Stimulated activated CD4-positive, alpha-beta T cell treated with anti-CD3 and anti-CD28 coated beads, Interleukin-15, amount 100 ng/mL, for 24 hours (primary cell): ENCODE results near the gene SERPINH1.

Experiments
- DNase-seq: peaks from one replicate; pipeline ENCODE4 v3.0.0-alpha.2; 2020

The SERPINH1 gene

GRCh38 chr11:75602951-75603350 is 40.9 kb downstream of the SERPINH1 start:
- no peak for DNase-seq

- no peak for DNase-seq
Observed at GRCh38 chr11:75603791-75604736, 42.0 kb downstream of the SERPINH1 start.

GRCh38 chr11:75606099-75606498 is 44.0 kb downstream of the SERPINH1 start:
- no peak for DNase-seq

GRCh38 chr11:75611823-75612222 is 49.8 kb downstream of the SERPINH1 start:
- DNase-seq: no peak

- no peak for DNase-seq
Observed at GRCh38 chr11:75615751-75616150, 53.7 kb downstream of the SERPINH1 start.

- no peak for DNase-seq
Observed at GRCh38 chr11:75616281-75616680, 54.2 kb downstream of the SERPINH1 start.
